Activated CD8-positive, alpha-beta memory T cell treated with anti-CD3 and anti-CD28 coated beads for 1 hour (primary cell): ENCODE data around the gene MISP3.

Experiments used
- DNase-seq, 2 donors: peaks; one replicate each; pipeline ENCODE4 v3.0.0-alpha.2; 2020; ENCODE audit warnings: low read depth in 1 of 2; ENCODE audit errors: extremely low read depth in 1 of 2

MISP3 gene

DNA sequence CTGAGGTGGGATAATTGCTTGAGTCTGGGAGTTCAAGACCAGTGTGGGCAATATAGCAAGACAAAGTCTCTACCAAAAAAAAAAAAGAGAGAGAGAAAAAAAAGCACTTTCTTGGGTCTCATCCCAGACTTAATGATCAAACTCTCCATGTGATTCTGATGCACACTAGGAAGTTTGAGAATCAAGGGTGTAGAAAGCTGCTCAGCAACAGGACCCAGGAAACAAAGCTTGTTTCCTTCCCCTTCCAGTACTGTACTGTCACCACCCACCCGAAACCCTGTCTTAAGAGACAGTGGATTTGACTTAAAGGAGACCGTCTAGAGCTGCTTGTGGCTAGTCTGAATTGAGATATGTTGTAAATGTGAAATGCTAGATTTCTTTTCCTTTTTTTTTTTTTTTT lies 5.8 kb downstream of the MISP3 start:
- no peak for DNase-seq

DNA sequence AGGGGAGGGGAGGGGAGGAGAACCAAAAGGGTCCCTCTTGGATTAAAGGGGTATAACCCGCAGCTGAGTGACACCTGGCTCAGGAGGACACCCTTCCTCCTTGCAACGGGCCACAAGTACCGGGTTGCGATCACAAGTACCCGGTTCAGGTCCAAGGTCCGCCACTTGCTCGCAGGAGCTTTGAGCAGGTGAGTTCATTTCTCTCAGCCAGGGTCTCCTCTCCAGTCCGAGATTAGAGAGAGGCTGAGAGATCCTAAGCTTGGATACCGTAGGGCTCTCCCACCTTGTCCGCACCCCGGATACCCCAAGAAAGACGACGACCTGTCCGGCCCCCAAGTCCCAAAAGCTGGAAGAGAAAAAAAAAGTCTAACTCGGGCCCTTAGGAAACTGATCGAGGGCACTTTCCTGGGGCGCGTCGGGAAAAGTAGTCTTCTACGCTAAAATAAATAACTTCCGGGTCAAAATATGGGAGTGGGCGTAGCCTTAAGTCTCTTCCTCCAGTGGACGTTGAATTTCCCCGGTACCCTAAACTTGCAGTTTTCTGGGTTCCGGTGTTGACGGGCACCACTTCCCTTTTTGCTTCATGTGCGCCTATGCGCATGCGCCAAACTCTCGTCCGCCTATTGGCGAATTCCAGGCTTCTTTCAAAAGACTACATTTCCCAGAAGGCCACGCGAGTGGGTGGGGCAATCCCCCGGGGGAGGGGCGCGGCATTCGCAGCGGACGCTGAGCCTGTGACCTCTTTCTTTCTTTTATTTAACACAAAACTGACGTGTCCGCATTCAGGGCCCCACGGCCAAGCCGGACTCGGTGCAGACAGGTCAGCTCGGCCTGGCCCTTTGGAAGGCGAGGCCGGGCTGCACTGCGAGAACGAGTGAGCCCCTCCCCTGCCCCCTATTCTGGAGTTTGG lies 8.6 kb downstream of the MISP3 start:
- peak; percentile 98 to 99 for DNase-seq

DNA sequence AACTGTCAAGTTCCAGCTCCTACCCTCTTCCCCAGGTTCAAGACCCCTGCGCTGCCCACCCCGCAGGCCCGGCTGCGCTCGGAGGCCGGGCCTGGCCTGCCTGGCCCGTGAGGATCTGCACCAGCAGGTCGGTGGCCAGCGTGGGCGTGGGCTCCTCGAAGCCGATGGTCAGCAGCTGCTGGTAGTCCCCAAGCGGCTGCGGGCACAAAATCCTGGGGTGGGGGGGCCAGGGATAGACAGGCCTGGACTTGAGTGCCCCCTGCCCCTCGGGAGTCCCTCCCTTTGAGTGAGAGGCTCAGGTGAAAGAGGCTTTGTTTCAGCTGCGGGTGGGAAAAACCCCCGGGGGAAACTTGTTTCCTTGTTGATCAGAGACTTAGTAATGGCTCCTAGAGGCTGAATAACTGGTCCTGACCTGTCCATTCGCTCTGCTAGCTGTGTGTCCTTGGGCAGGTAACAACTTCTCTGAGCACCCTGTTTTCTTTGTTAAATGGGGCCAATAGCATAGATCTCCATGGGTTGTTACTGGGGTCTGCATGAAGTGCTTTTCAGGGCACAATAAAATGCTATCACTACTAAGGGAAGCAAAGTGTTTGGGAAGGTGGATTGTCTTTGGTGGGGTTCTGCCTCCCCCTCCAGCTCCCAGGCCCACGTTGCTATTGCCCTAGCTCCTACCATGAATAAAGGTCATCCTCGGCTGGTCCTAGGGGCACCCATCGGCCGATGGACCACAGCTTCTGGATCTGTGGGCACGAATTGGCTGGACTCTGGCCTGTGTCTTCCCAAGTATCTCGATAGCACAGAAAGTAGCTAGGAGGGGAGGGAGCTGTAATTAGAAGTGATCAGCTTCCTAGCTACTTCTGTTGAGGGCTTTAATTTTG lies 9.4 kb downstream of the MISP3 start:
- no peak for DNase-seq

DNA sequence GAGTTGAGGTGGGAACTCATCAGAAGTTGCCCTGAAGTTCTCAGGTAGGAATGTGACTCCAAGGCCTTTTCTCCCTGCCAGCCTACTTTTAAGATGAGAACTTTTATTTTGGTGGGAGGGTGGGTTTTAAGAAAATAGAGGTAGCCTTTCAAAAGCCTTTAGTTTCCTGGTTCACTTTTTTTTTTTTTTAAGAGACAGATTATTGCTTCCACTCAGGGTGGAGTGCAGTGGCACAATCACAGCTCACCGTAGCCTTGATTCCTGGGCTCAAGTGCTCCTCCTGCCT lies 10.0 kb downstream of the MISP3 start:
- DNase-seq: no peak

DNA sequence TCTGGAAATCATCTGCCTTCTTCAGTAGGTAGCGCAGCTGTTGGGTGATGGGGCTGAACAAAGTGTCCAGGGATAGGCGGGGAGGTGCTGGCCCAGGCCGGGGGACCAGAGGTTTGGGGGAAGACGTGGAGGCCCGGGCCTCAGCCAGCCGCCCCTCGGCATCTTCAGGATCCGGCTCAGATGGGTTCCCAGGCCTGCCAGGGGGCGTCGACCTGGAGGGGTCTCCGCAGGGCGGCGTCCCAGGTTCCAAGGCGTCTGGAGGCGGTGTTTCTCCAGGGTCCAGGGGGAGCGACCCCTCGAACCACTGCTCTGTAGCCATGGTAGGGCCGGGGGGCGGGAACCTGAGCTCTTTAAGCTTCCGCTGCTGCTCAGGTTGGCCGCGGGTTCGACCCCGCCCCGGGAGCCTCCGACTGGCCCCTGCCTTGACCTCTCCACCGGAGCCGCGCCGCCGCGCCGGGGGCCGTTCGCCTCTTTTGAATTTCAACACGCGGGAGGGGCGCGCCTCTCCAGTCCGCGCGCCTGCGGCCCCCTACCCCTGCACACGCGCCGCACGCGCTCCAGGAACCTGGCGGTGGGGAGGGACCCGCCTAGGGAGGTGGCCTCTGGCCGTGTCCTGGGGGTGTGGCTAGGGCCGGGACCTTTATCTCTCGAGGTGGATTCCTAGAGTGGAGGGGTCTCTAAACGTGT lies 12.9 kb downstream of the MISP3 start, which contains the start of gene C19orf67:
TSS of gene C19orf67 (minus strand) at position 475 of the 687 bp plus-strand sequence. CDS start at position 319, 156 bp downstream.
- DNase-seq: no peak

DNA sequence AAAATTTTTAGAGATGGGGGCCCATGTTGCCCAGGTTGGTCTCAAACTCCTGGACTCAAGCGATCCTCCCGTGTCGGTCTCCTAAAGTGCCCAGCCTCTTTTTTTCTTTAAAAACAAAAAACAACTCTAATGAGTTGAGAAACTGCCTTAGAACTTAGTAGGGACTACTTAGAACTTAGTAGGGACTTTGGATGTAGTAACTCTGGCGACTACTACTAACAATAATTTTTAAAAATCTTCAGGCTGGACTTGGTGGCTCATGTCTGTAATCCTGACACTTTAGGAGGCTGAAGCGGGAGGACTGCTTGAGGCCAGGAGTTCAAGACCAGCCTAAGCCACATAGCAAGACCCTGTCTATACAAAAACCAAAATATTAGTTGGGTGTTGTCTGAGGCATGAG lies 13.5 kb downstream of the MISP3 start:
- DNase-seq: no peak

DNA sequence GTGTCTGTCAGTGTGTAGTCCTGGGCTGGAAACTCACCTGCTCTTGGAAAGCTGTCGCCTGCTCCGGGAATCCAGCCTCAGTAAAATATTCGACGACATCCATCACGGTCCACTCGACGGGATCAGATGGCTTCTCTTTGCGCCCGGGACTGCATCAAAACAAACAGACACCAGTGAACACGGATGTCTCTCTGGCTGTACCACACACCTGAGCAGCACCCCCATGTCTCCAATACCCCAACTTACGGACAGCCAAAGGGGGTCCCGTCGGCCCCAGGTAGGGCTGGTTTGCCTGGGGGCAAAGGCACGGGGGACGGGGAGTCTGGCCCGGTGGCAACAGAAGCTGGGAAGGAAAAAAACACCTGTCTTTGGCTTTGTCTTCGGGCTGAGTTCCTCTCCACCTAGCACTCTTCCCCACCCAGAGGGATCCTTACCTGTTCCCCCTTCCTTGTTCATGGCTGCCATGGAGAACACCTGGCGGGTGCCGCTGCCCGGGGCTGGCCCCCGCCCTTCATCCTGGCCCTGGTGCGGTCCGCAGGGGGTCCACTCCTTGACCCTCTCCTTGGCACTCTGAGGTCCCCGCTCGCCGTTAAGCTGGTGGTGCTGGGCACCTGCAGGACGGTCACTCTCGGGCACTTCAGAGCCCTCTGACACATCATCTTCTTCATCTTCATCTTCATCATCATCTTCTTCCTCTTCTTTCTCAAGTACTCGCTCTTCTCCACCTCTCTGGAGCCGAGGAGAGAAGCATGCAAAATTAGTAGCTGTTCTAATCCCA lies 16.2 kb downstream of the MISP3 start:
- no peak for DNase-seq

DNA sequence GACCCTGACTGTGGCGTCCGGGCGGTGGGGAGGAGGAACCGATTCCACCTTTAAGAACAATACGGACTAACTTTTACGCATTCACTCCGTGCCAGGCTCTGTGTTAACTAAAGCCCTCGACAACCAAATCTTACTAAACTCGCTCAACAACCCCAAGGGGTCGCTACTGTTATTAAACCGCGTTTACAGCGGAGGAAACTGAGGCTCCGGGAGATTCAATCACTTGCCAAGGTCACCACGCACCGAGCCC lies 16.8 kb downstream of the MISP3 start:
- no peak for DNase-seq

DNA sequence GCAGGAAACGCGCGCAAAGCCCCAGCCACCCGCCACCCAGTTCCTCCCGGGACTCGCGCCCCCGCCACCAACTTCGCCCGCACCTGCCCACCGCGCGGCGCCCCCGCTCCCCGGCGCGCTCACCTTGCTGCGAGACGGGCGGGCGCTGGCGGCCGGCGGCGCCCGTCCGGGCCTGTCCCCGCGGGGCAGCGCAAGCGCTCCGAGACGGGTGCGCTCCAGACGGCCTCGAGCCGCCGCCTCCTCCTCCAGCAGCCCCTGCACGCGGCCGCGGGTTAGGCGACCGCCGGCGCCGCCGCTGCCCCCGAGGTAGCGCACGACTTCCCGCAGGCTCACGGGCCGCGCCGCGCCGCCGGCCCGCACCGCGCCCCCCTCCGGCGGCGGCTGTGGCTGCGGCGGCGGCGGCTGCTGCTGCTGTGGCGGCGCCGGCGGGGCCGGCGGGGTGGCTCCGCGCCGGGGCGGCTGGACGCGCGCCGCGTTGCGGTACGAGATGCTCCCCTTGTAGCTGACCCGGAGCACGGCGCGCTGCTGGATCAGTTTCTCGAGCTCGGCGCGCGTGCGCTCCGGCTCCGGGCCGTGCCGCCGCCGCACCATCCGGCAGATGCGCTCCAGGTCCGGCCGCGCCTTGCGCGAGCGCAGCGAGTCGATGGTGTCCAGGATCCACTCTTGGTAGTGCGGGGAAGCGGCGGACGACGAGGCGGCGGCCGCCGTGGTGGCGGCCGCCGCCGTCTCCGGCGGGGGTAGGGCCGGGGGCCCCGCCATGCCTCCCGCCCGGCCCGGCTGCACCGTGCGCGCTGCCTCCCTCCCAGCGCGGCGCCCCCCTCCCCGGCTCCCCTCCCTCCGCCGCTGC lies 17.3 kb downstream of the MISP3 start:
- DNase-seq: peak in 1 of 2 donors; percentile 33

DNA sequence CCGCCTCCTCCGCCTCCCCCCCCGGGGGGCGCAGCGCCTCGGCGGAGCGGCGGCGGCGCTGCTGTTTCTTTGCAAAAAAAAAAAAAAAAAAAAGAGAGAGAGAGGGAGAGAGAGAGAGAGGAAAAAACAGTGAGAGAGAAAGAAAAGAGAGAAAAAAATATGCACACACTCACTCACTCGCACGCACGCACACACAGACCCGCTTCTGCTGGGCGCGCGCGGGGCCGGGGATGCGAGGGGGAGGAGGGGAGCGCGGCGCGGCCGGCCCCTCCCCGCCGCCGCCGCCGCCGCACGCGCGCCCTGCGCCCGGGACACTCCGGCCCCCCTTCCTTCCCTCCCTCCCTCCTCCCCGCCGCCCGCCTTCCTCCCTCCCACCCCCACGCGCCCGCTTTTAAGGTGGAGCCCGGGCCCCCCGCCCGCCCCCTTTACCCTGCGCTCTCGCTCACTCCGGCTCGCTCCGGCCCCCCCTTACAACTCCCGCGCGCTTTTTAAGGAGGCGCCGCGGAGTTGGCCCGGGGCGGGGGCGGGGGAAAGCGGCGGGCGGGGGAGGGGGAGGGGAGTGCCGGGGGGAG lies 18.0 kb downstream of the MISP3 start, which contains the start of gene SAMD1:
TSS of gene SAMD1 (minus strand) at position 243 of the 572 bp plus-strand sequence.
- DNase-seq: peak; percentile 72 to 81

DNA sequence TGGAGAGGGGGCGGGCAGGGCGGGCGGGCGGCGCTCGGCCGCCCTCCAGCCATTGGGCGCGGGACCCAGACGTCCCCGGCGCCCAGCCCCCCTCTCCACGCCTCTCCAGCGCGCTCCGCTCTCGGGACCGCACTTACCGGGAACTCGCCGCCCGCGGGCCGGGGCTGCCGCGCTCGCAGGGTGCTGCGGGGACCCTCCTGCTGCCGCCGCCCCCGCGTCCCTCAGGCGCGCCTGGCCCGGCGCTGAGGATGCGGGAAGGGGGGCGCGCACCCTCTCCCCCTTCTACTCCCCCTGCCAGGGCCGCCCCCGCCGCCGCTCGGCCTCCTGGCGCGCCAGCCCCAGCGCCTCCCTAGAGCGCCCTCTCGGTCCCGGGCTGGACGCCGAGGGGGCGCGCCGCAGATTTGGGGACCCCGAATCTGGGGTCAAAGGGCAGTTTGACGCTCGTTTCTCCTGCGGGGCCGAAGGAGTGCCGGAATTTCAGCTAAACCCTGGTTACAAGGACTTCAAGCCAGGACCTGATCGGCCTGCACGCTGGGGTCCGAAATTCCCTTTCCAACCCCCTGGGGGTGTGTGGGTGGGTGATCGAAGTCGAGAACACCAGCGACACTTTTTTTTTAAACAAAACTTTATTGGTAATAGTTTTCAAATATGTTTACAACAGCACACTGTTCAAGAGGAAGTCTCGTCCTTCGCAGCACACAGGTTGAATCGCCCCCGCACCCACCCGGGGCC lies 18.7 kb downstream of the MISP3 start:
- peak in 1 of 2 donors; percentile 32 for DNase-seq

DNA sequence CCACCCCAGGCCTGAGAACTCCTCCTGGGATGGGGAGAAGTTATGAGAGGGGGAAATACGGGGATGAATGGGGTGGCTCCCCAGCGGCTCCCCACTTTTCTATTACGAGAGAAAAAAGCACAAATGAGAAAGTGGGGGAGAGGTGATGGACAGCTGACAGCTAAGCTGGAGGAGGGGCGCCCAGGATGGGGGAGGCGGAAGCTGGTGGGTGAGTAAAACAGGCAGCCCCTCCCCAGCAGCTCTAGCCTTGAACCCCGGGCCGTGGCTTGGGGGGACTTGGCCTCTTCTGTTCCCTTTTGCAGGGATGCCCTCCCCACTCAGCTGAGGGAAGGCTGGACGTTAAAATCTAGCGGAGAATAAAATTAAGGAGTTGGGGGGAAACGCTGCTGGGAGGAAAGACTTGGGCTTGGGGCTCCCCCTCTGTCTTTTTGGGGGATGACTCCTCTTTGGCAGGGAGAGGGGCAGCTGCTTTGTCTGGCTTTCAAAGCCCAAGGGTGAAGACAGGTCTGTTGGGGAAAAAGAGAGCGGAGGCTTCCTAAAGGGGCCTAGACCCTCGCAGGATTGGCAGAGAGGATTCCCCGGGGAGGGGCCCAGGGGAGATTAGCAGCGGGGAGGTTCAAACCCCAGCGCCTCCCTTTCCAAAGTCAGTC lies 19.4 kb downstream of the MISP3 start:
- DNase-seq: no peak

DNA sequence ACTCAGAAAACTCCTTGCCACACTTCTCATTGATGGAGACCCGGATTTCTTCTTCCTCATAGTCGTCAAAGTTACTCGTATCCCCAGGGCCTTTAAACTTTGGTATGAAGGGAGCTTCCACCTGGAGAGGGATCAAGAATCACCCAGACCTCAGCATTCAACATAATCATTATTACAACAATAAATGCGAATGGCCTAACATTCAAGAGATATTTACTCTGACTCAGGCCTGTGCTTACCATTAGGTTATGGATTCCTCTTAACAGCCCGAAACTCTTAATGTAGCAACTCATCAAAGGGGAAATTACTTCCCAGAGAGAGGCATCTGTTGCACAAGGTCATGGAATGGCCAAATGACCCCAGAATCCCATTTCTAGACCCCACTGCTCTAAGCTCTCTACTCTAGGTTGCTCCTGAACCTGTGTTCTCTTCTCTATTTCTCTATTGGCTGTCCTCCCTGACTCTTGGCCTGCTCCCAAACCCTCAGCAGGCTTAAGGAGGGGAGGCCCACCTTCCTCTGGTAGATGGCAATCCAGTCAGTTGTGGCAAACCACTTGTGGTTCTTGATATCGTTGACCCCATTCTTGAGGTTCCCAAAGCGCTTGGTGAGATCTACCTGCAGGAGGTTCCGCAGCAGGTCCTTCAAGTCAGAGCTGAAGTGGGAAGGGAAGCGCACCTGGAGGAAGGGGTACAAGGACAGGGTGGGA lies 20.7 kb downstream of the MISP3 start:
- no peak for DNase-seq

DNA sequence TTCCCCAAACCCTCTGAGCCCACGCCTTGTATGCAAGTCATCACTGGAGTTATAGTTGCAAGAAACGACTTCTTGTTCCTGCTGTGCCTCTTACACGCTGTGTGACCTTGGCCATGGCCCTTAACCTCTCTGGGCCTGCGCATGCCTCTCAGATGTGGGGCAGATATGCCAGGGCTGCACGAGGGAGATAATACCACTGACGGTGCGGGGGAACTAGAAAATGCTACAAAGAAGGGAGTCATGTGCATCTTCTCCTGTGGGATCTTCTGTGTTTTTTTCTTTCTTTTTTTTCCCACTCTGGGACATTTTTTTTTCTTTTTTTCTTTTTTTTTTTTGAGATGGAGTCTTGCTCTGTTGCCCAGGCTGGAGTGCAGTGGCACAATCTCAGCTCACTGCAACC lies 22.3 kb downstream of the MISP3 start:
- DNase-seq: no peak

DNA sequence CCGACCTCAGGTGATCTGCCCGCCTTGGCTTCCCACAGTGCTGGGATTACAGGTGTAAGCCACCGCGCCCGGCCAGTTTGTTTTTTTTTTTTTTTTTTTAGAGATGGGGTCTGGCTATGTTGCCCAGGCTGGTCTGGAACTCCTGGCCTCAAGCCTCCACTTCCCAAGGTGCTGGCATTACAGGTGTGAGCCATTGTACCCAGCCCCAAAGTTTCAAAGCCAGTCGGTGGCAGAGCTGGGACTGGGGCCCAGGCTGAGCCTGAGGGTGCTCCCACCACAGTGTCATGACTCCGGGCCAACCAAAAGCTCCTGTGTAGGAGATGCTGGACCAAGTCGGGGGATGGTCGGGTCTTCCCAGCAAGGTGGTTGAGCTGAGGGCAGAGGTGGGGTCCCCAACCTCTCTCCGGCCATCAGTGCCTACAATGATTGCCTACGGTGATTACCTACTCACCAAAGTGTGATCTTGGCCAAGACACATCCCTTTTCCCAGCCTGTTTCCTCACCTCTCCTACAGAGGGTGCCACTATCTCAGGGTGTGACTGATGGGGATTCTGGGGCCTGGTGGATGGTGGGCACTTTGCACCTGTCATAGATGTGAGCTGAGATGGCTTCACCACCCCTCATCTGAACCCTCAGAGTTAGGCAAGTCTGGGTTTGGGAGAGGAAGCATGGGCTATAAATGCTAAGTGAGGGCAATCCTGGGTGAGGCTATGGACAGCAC lies 23.8 kb downstream of the MISP3 start:
- no peak for DNase-seq

DNA sequence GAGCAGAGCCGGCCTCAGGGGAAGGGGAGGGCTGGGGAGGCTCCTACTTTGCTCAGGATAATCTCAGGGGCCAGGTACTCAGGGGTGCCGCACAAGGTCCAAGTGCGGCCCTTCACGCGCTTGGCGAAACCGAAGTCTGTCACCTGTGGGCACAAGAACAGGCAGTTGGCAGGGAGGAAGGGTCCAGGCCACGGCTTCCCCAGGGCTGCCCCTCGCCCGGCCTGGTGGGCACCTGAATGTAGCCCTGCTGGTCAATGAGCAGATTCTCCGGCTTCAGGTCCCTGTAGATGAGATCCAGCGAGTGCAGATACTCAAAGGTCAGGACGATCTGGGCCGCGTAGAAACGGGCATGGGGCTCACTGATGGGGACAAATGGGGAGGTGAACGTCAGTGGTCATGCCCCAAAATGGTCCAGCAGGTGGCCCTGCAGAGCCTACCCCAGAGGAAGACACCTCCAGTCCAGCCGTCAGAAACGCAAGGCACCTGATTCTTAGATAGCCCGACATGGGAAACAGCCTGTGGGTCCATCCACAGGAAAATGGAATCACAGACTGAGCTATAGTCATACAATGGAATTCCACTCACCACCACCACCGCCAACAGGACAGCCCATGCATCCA lies 25.1 kb downstream of the MISP3 start:
- DNase-seq: no peak
